ENCODE results near the gene BCL10. TPM values are rescaled to one million over a fixed set of nuclear protein-coding genes. Genes with fewer than 3 reads are reported as not detected.

Gene BCL10
- total RNA-seq = 10 to 100 TPM; 21.3 to 22.6 TPM
- 14.9 TPM for polyA plus RNA-seq (2013, experiment 1 of 2)
- polyA plus RNA-seq (2013, experiment 2 of 2) = 17.3 TPM
- long read RNA-seq, experiment 1, partial matches to known transcripts = 0 of 4 reads
- long read RNA-seq, experiment 1, other reads (novel, unspliced or antisense) = 2 of 4 reads
- long read RNA-seq, experiment 2, transcript BCL10-203 (3 exons, 2,833 nt) = major isoform, 22 of 26 reads
- long read RNA-seq, experiment 2, partial matches to known transcripts = 0 of 26 reads
- long read RNA-seq, experiment 2, other reads (novel, unspliced or antisense) = 2 of 26 reads
- long read RNA-seq, experiment 3, transcript BCL10-202 (3 exons, 776 nt) = minor isoform, 13 of 118 reads
- long read RNA-seq, experiment 3, transcript BCL10-203 (3 exons, 2,833 nt) = major isoform, 93 of 118 reads
- long read RNA-seq, experiment 3, partial matches to known transcripts = 0 of 118 reads
- long read RNA-seq, experiment 3, other reads (novel, unspliced or antisense) = 12 of 118 reads
- long read RNA-seq, experiment 4, partial matches to known transcripts = 0 of 6 reads
- long read RNA-seq, experiment 4, other reads (novel, unspliced or antisense) = 2 of 6 reads

GRCh38 chr1:85276215-85276977, at the start of gene BCL10:
Gene BCL10, minus strand, starts transcription at chr1:85276632. Its CDS starts 280 bp downstream, at chr1:85276352.
- Histone ChIP-seq H3K4me1 (ENCODE audit: control insufficient read depth, insufficient read depth, low read length) (peaks cover 7% of the 10 kb centered on the region), H3K4me3 (ENCODE audit: low read length) (peak within 1 kb of the TSS; percentile 89), H3K36me3 (ENCODE audit: control insufficient read depth, insufficient read depth, low read length) (peaks cover 9% of the 10 kb centered on the region), H3K9ac (ENCODE audit: extremely low read depth, low read length, poor library complexity, severe bottlenecking) (peak within 1 kb of the TSS; percentile 59), H3K27me3 (ENCODE audit: control insufficient read depth, insufficient read depth, low read length, poor library complexity, severe bottlenecking) (no peaks in the 10 kb centered on the region), H3K27ac (ENCODE audit: low read depth, low read length) (peak within 1 kb of the TSS; percentile 87), H3K9me3 (ENCODE audit: control insufficient read depth, low read length) (no peaks in the 10 kb centered on the region)
- Mint-ChIP-seq H3K27me3 (ENCODE audit: insufficient read depth) (no peaks in the 10 kb centered on the region), H3K36me3 (ENCODE audit: low read depth) (peaks cover 6% of the 10 kb centered on the region), H3K9me3 (no peaks in the 10 kb centered on the region), H3K4me1 (peaks cover 15% of the 10 kb centered on the region), H3K27ac (peak within 1 kb of the TSS; percentile 94), H3K4me3 (peak within 1 kb of the TSS; percentile 78)
- TF ChIP-seq CTCF (conservative IDR thresholded peaks at IDR 0.05) = no peak
- WGBS, 2 experiments (ENCODE audit: insufficient coverage in 1 of 2, insufficient read length in 1 of 2) = 0% methylated on average over 21 to 78 of the region's 78 CpGs
- peak; percentile 99 for DNase-seq

- Histone ChIP-seq H3K9ac (ENCODE audit: extremely low read depth, low read length, poor library complexity, severe bottlenecking) (no peak overlapping the region), H3K27ac (ENCODE audit: low read depth, low read length) (no peak overlapping the region), H3K9me3 (ENCODE audit: control insufficient read depth, low read length) (no peaks in the 10 kb centered on the region)
Observed at GRCh38 chr1:85325920-85326319, 49.5 kb upstream of the BCL10 start.

More at GRCh38 chr1:85325920-85326319, 49.5 kb upstream of the BCL10 start:
- H3K4me1 Mint-ChIP-seq = peaks cover 36% of the 10 kb centered on the region
- no peaks in the 10 kb centered on the region for H3K4me1 ChIP-seq (ENCODE audit: control insufficient read depth, insufficient read depth, low read length)
- H3K27me3 ChIP-seq (ENCODE audit: control insufficient read depth, insufficient read depth, low read length, poor library complexity, severe bottlenecking) = no peaks in the 10 kb centered on the region
- no peaks in the 10 kb centered on the region for H3K9me3 Mint-ChIP-seq
- H3K27me3 Mint-ChIP-seq (ENCODE audit: insufficient read depth) = no peaks in the 10 kb centered on the region
- no peak overlapping the region for H3K27ac Mint-ChIP-seq
- H3K4me3 ChIP-seq (ENCODE audit: low read length) = no peak overlapping the region
- H3K4me3 Mint-ChIP-seq = no peak overlapping the region
- TF ChIP-seq CTCF (conservative IDR thresholded peaks at IDR 0.05) = no peak
- H3K36me3 ChIP-seq (ENCODE audit: control insufficient read depth, insufficient read depth, low read length) = no peaks in the 10 kb centered on the region
- H3K36me3 Mint-ChIP-seq (ENCODE audit: low read depth) = no peaks in the 10 kb centered on the region
- DNase-seq = no peak
